ENCODE measurements around the gene WSB1.

DNA sequence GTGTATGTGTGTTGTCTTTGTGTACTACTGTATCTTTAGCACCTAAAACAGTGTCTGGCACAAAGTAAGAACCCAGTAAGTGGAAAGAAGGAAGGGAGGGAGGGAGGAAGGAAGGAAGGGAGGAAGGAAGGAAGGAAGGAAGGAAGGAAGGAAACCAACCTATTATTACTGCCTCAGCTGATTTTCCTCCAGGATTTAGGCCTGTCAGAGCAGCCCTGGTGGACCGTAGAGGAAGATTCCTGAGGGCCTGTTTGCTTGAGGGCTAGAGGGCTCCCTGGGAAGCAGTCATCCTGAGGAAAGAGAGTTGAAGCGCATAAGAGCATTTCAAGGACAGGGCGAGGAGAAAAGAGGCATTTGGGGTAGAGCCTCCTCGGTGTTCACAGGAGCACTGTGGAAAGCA is 61.5 kb downstream of the WSB1 start:
- TF ChIP-seq, protein P1, sequence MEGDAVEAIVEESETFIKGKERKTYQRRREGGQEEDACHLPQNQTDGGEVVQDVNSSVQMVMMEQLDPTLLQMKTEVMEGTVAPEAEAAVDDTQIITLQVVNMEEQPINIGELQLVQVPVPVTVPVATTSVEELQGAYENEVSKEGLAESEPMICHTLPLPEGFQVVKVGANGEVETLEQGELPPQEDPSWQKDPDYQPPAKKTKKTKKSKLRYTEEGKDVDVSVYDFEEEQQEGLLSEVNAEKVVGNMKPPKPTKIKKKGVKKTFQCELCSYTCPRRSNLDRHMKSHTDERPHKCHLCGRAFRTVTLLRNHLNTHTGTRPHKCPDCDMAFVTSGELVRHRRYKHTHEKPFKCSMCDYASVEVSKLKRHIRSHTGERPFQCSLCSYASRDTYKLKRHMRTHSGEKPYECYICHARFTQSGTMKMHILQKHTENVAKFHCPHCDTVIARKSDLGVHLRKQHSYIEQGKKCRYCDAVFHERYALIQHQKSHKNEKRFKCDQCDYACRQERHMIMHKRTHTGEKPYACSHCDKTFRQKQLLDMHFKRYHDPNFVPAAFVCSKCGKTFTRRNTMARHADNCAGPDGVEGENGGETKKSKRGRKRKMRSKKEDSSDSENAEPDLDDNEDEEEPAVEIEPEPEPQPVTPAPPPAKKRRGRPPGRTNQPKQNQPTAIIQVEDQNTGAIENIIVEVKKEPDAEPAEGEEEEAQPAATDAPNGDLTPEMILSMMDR (IDR thresholded peaks at IDR 0.05 in 2 of 3, conservative IDR thresholded peaks at IDR 0.05 in 1 of 3; ENCODE audit: control insufficient read depth in 2 of 3, extremely low read depth in 1 of 3, insufficient read depth in 1 of 3, low read depth in 3 of 3, low read length in 3 of 3): no peak
- no peak for TF ChIP-seq NBN (IDR thresholded peaks at IDR 0.05)
- no peak for TF ChIP-seq FOXM1 (IDR thresholded peaks at IDR 0.05; ENCODE audit: low read depth, low read length)
- TF ChIP-seq MXI1 (IDR thresholded peaks at IDR 0.05; ENCODE audit: low read depth, low read length): no peak
- TF ChIP-seq TCF3 (IDR thresholded peaks at IDR 0.05; ENCODE audit: borderline replicate concordance, insufficient read depth, low read depth, low read length): no peak

All from GM12878 (cell line).